Heart left ventricle (tissue), 13 donors: Measurements from ENCODE around the gene GALNT2.

ENCODE experiments used
- POLR2A ChIP-seq, 2 donors: fragments of 450-650 bp; IDR thresholded peaks; one replicate each; pipeline ENCODE4 v1.6.1; 2017; ENCODE audit warnings: antibody characterized with exemption in 2 of 2, mild to moderate bottlenecking in 2 of 2, moderate library complexity in 2 of 2
- TF ChIP-seq, protein P1 (sequence below), 12 donors: fragments of 200-600 bp; sonication (generic) in 4 of 12; IDR thresholded peaks; one replicate each; pipeline versions ENCODE4 v1.5.0 to v1.8.0; 2018 to 2022; ENCODE audit warnings: antibody characterized with exemption in 12 of 12, mild to moderate bottlenecking in 5 of 12
- donor health status: ischemic (EF 13 %, LVEDD 7.1; RV severe dilation, severe dysfunction).
- donor health status: DM: no; HTN: yes; CAD: no.
- donor health status: DM: no; HTN: no; CAD: no.
- donor health status: ischemic (EF 25% LVEDD 6.9; RV normal size, moderate dysfunction).
- donor health status: ischemic (EF 25% LVEDD 5.7; RV mildly dilated, moderate dysfunction).
- donor health status: ischemic (EF 35%, LVEDD 5.7; RV mildly dilated, moderate dysfunction).
- donor health status: nonischemic (EF 11% LVEDD 7.7; RV severe dilation, severe dysfunction).
- donor health status: DM: yes; HTN: yes; CAD: no.
- donor health status: PGD.
- donor health status: ischemic (EF 29% LVEDD 5.4; RV normal size, mild dysfunction).
- donor health status: nonischemic (EF 23%, LVEDD 6.1; RV moderate dilation, normal function).

GRCh38 chr1:230156068-230156467 lies 89.0 kb downstream of the GALNT2 start:
- no peak for TF ChIP-seq POLR2A (IDR thresholded peaks at IDR 0.05)
- TF ChIP-seq, protein P1, sequence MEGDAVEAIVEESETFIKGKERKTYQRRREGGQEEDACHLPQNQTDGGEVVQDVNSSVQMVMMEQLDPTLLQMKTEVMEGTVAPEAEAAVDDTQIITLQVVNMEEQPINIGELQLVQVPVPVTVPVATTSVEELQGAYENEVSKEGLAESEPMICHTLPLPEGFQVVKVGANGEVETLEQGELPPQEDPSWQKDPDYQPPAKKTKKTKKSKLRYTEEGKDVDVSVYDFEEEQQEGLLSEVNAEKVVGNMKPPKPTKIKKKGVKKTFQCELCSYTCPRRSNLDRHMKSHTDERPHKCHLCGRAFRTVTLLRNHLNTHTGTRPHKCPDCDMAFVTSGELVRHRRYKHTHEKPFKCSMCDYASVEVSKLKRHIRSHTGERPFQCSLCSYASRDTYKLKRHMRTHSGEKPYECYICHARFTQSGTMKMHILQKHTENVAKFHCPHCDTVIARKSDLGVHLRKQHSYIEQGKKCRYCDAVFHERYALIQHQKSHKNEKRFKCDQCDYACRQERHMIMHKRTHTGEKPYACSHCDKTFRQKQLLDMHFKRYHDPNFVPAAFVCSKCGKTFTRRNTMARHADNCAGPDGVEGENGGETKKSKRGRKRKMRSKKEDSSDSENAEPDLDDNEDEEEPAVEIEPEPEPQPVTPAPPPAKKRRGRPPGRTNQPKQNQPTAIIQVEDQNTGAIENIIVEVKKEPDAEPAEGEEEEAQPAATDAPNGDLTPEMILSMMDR (IDR thresholded peaks at IDR 0.05): no peak
